Activated gamma-delta T cell treated with anti-CD3 and anti-CD28 coated beads, Interleukin-2, amount 50 U/mL, for 16 hours (primary cell): ENCODE measurements around the gene MAML2.

Source experiments
- DNase-seq: peaks from one replicate; pipeline ENCODE4 v3.0.0-alpha.2; 2020; ENCODE audit warnings: low read depth

The MAML2 gene

GRCh38 chr11:96207459-96208449 lies 135.2 kb downstream of the MAML2 start:
- DNase-seq: no peak

DNA sequence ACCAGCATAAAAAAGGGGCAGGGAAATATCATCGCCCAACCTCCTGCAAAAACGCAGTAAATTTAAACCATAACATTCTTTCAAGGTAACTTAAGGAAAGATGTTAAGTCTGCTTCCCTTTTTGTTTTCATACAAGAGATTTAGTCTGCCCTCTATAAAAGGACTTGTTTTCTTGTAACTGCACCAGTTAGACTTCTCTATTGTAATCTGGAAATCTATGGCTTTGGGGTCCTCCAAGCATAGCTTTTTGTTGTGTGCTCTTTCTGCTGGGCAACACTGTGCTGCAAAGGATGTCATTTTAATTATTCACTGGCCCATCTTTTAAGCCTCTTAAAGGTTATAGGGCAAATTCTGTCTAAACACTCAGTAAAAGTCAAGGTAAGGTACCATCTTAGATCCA lies 136.0 kb downstream of the MAML2 start:
- no peak for DNase-seq

GRCh38 chr11:96205460-96205809 lies 137.6 kb downstream of the MAML2 start:
- DNase-seq: no peak

DNA sequence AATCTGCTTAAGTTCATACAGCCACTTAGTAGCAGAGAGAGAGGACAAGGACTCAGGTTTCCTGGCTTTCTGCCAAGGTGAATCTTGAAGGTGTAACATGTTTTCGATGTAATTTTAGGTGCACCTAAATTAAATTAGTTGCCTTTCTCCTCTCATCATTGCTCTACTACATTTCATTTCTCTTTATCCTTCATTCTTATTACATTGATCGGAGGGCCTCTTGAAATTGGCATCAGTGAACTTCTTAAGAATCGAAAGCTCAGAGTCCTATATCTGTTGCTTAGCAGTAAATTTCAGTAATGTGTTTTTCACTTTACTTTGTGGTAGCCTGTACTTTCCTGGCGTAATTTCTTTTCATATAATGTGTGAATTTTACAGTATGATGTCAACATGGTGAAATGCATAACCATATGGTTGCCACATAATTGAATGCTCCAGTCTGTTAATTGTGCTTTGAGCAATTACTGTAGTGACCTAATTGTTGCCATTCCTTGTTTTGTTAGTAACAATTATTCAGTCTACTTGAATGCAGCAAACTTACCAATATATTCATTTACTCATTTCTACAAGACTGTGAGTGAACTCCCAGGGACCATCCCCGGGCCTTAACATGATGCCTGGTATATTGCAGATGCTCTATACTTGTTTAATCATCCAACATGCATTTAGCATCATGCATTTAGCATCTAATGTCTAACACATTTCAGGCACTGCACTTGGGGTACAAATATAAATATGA lies 138.1 kb downstream of the MAML2 start:
- DNase-seq: no peak

- DNase-seq: no peak
Observed at GRCh38 chr11:96204366-96204659, 138.7 kb downstream of the MAML2 start.

GRCh38 chr11:96203567-96204365 lies 139.2 kb downstream of the MAML2 start:
- no peak for DNase-seq

- DNase-seq: no peak
Observed at GRCh38 chr11:96200243-96200642, 142.8 kb downstream of the MAML2 start.

GRCh38 chr11:96199563-96200025 lies 143.4 kb downstream of the MAML2 start:
- no peak for DNase-seq

DNA sequence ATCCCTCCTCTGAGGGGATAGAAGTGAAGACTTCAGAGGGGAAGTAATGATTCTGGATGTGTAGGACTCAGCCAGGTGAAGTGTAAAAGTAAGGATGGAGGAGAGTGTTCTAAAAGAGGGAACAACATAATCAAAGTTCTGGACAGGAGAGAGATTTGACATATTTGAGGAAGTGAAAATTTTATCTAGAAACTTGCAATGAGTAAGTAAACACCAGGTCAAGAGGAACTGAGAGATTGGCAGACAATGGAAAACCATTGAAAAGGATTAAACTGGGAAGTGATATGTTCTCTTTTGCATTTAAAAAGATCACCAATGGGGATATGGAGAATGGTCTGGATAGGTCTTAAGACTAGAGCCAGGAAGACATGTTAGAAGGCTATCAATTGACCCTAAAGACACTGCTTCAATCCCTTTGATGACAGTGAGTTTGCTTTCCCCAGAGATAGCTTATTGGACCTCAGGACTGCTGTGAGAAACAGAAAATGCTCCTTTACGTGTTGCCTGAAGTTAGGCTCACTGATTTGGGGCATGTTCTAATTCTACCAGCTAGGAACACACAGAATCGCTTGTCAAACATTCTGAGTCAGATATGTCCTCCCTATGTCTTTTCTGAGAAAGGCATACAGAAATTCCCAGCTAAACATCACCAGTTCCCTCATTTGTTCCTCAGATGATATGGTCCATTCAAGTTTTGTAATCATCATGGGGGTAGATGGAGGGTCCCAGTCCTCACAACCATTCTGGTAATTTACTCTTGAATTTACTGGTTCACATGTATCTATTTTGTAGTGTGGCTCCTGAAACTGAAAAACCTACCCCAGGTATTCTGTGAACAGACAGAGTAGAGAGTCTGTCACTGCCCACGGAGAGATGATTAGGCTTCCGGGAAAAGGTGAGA lies 144.9 kb downstream of the MAML2 start:
- no peak for DNase-seq

DNA sequence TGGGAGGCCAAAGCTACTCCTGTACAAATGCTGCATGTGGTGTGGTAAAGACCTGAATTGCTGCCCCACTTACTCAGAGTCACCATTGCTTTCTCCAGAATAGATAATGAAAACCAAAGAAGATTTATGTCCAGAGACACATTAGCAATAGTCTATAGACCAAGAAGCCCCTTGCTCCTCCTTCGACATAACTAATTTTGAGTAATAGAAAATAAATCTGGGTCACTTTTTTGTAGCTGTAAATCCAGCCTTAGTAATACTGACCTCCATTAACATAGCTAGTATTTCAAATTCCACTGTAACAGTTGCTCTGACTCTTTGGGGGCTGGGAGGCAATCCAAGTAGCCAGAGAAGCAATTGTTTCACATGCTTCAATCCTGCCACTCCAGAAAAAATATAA lies 145.9 kb downstream of the MAML2 start:
- no peak for DNase-seq

- DNase-seq: no peak
Observed at GRCh38 chr11:96196181-96196662, 146.8 kb downstream of the MAML2 start.

GRCh38 chr11:96195671-96196070 lies 147.3 kb downstream of the MAML2 start:
- DNase-seq: no peak

- DNase-seq: no peak
Observed at GRCh38 chr11:96194581-96195374, 148.2 kb downstream of the MAML2 start.

GRCh38 chr11:96193745-96194443 lies 149.1 kb downstream of the MAML2 start:
- DNase-seq: no peak

DNA sequence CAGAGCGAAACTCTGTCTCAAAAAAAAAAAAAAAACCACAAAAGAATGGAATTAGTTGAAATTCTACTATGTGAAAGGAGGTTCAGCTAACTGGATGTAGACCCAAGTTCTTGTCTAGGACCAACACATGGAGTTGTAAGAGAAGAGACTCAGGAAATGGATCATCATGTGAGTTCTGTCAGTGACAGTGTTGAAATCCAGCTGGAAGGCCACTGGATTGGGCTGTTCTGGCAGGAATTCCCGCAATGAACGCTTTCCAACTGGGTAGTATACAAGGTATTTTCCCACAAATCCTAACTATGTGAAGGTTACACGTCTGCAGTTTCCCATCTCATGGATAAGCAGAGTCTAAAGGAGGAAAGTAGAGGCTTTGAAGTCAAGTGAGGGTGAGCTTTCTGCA lies 151.2 kb downstream of the MAML2 start:
- no peak for DNase-seq

- DNase-seq: no peak
Observed at GRCh38 chr11:96189351-96189750, 153.6 kb downstream of the MAML2 start.

DNA sequence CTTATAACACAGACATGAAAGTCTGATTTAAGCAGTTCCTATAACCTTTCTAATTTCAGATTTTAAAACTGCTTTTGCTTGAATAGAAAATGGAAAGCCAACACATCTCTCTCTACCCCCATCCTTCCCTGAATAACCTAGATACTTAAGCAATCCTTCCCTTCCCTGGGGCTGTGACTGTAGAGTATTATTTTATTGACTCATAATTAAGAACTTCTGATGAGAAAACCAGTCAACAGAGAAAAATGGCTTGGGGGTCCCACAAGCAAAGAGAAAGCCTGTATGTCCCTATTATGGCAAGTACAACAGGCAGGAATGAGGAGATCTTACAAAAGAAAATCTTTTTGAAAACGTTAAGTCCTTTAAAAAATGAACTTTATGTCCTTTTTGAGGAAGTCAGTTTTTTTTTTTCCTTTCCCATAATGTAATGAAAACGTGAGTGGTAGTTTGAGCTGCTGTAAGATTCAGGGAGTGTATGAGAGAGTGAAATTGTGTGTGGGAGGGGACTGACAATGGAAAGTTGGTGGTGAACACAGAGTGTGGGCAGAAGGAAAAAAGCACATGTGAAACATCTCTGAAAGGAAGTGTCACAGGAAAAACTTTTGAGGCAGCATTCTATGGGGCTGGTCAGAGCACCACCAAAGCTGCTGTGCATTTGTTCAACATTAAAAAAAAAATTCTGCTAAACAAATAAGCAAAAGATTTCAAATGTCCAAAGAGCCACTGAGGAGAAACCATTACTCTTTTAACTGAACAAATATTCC lies 154.6 kb downstream of the MAML2 start:
- DNase-seq: no peak

GRCh38 chr11:96187822-96188221 lies 155.2 kb downstream of the MAML2 start:
- DNase-seq: no peak

GRCh38 chr11:96186806-96187205 lies 156.2 kb downstream of the MAML2 start:
- no peak for DNase-seq
